ENCODE results near the gene KCNQ1OT1. TPM values are rescaled to one million over a fixed set of nuclear protein-coding genes. Genes with fewer than 3 reads are reported as not detected.

Gene KCNQ1OT1
- polyA plus RNA-seq, 3 donors = 0.69 to 0.78 (median 0.76) TPM

DNA sequence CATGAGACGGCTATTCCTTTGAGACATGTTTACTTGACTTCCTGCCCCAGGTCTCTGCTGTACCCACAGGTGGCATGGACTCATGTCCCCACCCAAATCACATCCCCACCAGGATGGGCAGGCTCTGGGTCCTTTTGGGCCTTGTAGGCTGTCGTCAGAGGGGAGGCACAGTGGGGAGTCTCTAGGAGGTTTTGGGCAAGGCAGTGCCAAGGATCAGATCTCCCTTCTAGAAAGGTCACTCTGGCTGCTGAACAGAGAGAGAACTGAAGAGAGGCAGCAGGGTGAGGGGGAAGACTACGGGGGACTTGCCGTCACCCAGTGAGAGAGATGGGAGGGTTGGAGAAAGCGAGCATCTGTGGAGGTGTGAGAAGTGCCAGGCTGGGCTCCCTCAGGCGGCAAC, 4.6 kb upstream of the KCNQ1OT1 start:
- DNase-seq (ENCODE audit: low read depth in 3 of 3, low spot score in 2 of 3) = no peak

DNA sequence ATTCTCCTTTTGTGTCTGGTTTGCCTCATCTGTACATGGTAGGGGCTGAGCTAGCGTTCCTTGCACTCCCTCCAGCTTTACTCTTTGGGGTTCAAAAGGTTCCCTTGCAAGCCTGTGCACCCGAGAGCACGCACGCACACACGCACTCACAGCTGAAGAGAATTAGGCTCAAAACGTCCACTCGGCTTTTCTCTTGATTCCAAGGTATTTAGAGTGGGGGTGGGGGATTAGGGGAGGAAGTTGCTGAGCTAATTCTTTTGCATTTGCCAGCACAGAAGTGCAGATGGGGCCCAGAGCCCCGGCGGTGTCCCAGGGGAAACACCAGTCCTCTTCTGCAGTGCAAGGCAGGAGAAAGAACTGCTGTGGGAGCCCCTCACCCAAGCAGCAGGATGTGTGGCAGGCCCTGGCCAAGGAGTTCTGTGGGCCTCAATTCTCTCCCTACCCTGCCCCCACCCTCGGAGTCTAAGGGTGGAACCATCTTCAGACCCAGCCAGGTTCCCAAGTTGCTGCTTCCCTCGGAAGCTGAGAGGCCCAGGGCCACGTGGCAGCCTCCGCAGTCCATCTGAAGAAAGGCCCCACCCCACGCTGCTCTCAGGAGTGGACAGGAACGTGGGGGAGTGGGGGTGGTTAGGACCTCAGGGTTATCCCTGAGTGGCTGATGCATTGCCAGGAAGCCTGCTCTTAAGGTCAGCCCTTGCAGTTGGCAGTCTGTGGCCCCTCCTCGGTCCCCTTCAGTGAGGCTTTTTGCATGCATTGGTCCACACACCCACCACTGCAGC, 3.8 kb upstream of the KCNQ1OT1 start:
- no peak for DNase-seq (ENCODE audit: low read depth in 3 of 3, low spot score in 2 of 3)

DNA sequence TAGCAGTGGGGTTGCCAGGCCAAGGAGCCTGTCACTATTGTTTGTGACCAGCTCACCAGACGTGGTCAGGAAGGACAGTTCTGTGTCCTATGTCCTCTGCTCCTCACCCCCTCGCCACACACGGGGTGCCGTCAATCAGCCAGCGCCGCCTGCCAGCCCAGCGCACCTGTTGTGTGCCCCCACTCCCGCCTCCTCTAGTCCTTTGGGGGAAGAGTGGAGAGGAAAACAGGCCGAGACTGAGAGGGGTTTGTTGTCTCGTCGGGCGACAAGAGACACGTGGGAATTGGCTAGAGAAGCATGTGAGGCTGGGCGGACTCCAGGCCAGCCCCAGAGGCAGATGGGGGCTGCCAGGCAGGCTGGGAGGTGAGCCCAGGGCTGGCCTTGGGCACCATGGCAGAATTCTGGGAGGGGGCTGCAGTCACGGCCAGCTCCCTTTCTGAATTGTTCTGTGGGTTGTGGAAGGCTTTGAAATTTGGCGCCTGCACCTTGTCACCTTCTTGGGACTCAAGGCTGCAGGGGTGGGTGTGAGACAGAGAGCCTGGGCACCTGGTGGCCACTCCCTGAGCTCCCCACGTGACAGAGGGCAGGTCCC, 3.1 kb upstream of the KCNQ1OT1 start:
- DNase-seq (ENCODE audit: low read depth in 3 of 3, low spot score in 2 of 3) = no peak

DNA sequence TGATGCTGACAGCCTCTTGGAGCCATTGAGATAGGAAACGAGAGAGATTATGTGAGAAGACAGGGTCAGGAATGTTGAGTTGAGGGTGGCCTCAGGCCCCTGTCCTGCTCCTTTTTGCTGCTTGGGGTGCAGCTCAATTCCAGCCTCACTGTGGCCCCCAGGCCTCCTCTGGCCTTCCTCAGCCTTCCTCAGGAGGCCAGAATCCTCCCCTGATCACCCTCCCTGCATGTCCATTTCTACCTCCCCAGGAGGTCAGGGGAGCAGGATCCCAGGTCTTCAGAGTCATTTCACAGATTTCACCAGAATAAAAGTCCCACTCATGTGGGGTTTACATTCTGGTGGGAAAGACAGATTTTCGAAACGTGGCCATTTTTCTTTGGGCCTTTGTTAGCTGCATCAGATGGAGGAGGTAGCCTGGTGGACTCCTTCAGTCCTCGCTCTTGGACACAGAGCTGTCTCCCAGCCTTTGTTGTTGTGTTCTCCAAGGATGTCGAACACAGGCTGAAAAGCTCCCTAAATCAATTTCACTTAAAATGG, 2.2 kb upstream of the KCNQ1OT1 start:
- no peak for DNase-seq (ENCODE audit: low read depth in 3 of 3, low spot score in 2 of 3)

DNA sequence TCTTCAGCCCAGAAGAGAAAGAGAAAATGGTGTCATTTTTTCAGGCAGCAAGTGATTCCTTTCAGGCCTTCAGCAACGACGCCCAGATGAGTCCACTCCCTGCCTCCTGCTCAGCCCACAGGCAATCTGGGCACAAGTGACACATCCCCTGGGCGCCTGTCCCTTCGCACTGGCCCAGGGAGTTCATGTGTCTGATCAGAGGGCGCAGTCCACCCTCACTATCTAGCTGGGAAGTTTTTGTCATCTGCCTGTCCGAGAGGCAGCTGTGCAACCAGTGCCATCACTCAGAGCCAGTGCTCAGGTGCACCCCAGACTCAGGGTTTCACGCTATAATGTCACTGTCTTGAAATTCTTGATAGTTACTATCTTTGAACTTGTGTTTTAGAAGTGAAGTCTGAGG, 1.4 kb upstream of the KCNQ1OT1 start:
- no peak for DNase-seq (ENCODE audit: low read depth in 3 of 3, low spot score in 2 of 3)

DNA sequence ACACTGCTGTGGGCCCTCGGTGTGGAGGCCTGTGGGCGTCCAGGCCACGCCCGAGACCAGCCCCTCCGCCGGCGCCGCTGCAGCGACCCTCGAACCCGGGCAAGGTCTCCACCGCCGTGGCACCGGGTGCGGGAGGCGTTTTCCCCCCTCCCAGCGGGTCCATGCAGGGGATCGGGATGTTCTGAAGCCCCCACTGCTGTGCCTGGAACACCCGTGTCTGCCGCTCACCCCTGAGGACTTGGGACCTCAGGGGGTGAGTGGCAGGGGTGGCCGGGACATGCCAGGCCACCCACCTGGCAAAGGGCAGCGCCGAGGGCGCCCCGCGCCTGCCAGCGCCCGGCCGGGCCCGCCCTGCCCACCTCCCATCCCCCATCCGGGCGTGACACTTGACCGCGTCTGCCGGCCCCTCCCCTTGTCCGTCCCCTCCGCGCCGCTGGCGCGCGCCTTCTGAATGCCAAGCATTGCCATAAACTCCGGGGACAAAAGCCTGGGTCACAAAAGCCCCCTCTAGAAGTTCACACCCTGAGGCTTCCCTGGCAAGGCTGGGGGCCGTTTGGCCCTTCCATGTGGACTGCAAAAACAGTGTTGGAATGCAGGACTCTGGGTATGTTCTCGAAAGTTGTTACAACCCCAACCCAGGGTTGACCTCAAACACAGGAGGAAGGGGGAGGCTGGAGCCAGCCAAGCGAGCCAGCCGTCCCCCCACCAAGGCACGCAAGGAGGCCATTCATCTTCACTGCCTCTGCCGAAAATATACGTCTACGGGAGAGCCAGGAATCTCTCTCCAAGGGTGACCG, 819 bp upstream of the KCNQ1OT1 start:
- DNase-seq (ENCODE audit: low read depth in 3 of 3, low spot score in 2 of 3) = no peak

DNA sequence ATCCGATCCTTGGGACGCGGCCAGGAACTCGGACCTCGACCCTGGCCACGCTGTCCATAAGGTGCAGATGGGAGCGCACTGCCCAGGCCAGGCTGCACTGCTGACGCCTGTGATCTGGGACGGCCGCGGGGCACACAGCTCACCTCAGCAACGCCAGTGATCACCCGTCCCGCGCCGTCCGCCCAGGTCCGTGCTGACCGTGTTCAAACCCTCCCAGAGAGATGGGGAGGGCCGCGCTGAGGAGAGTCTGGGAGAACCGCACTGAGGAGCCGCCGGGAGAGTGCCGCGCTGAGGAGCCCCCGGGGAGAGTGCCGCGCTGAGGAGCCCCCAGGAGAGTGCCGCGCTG, 636 bp downstream of the KCNQ1OT1 start:
- DNase-seq (ENCODE audit: low read depth in 3 of 3, low spot score in 2 of 3) = no peak

DNA sequence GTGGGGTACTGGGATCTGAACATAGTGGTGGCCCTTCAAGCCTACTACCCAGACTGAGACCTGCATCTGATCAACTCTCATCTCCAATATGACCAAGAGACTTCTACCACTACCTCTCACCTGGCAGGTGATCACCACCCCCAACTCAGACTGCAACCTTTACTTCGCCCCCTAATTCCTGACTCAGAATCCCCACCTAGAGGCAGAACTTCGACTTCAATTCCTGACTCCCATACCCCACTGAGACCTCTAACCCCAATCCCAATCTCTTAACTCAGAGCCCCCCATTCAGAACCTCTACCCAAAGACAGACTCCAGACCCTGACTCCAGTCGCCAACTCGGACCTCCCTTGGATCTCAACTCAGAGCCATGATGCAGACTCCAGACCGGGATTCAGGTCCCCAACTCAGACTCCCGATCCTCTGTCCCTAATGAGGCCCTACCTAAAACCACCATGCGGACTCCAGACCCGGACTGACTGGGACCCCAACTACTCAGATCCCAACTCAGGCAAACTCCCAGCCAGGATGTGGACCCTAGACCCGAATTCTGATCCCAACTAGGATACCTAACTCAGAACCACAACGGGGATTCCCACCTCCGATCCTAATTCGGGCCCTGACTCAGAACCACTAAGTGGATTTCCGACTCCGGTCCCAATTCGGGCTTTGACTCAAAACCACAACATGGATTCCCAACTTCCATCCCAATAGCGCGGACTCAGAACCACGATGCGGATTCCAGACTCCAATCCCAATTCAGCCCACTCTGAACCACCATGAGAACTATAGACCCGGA, 1.2 kb downstream of the KCNQ1OT1 start:
- DNase-seq (ENCODE audit: low read depth in 3 of 3, low spot score in 2 of 3) = no peak

DNA sequence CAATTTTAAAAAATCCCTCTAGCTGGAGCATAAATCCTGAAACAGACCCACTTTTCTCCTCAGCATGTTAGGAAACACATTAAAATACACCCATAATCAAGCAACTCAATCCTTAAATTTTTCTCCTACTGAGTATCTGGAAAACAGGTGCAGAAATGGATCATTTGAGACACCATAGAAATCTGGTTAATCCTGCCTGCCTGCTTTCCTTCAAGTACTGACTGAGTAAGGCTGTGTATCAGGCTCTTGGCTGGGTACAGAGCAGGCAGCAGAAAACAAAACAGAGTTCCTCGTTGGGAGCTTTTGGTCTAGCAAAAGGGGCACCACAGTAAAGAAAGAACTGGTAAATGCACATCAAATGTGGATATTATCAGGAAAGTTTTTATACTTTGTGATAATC, 1.9 kb downstream of the KCNQ1OT1 start:
- DNase-seq (ENCODE audit: low read depth in 3 of 3, low spot score in 2 of 3) = no peak

DNA sequence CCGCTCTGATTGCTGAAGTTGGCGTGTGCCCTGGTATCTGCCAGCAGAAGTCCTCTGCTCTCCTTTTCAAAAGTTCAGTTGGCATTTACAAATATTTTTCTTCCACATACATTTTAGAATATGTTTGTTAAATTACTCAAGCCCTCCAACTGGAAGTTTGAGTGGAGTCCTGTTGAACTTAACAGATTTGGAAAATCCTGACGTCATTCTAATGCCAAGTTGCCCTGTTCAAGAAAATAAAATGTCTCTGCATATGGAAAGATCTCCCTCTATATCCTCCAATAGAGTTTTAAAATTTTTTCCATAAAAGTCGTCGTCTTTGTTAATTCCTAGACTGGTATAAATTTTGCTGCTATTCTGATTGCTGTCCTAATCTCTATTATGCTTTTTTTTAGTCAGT, 3.3 kb downstream of the KCNQ1OT1 start:
- no peak for DNase-seq (ENCODE audit: low read depth in 3 of 3, low spot score in 2 of 3)

DNA sequence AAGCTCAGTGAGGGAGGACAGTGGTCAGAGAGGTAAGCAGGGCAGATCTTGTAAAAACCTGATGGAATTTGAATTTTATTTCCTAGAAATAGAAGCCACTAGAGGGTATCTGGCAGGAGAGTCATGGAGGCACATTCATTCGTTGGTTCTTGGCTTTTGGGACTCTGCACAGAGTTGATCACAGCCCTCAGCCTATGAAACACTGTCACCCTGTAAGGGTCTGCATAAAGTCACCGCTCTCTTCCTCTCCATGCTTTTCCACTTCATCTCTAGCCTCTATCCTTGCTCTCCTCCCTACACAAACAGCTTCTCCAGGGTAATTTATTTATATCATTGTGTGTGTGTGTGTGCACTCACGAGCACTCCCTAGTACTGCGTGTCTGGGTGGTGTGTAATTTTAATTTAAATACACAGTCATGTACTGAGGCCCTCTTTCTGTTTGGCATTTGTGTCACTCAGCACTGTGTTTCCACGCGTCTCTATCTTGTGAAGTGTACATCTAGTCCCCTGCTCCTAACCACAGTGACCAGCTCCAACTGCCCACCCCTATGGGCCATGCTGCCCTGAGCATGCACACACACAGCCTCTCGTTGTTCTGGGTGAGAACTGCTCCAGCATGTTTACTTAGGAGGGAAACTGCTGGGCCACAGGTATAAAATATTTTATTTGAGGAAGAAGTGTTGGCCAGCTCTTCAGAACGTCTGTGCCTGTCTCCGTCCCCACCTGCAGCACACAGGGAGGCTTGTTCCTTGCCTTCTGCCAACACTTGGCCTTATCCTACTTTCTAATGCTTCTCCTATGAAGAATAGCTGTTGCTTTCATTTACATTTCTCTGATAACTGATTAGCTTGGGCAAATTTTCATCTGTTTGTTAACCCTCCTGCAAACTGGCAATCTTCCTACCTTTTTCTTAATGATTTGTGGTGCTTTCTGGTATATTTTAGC, 4.5 kb downstream of the KCNQ1OT1 start:
- no peak for DNase-seq (ENCODE audit: low read depth in 3 of 3, low spot score in 2 of 3)

DNA sequence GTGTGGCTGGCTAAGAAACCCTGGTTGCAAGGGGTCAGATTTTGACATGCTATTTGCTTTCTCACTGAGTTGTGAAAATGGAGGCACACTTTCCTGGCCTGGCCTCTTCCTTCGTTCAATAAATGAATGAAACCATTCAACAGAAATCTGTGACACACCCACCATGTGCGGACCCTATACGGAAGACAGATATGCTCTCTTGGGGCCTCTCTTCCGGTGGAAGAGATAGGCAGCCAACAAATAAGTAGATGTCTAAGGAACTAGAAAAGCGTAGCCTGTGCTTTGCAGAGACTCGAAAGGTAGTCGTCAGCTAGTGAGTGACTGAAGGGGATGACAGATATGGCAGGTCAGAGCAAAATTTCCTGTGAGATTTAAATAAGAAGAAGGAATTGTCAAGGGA, 5.3 kb downstream of the KCNQ1OT1 start:
- DNase-seq (ENCODE audit: low read depth in 3 of 3, low spot score in 2 of 3) = no peak

DNA sequence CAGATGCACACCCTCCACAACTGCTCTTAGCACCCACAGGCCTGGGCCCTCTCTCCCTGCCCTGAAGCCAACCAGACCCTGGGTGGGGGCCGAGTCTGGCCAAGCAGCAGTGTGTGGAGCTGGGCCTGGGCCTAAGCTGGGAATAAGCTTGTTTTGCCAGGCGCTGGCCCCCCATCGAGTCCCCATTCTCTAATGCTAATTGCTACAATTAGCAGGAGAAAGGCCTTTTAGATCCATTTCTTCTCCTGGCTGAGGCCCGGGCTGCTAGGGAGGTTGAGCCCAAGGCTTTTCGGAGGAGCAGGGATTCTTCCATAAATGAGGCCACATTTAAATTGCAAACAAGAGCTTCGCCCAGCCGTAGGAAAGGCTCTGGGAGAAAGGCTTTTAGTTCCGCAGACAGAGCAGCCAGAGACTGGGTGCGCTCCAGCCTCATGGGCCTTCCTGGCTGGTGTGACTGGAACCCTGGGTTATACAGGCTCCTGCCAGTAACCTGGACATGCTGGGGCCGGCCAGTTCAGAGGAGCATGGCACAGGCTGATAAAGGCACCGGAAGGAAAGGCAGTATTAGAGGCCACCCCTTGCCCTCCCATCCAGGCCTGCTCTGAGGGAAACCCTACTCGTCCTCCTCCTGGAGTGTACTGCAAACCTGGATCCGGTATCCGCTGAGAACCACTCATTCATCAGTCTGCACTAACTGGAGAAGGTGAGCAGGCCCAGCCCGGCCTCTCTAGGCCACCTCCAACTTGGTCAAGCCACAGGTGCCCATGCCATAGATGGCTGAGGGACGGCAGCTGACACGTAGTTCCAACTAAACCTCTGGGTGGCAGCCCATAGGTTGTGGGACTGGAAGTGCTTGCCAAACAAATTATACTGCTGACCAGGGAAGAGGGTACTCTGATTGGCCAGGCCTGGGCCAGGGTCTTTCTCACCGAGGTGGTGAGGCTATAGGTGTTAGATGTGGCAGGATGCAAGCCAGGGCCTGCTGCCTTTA, 6.2 kb downstream of the KCNQ1OT1 start:
- DNase-seq (ENCODE audit: low read depth in 3 of 3, low spot score in 2 of 3) = no peak

DNA sequence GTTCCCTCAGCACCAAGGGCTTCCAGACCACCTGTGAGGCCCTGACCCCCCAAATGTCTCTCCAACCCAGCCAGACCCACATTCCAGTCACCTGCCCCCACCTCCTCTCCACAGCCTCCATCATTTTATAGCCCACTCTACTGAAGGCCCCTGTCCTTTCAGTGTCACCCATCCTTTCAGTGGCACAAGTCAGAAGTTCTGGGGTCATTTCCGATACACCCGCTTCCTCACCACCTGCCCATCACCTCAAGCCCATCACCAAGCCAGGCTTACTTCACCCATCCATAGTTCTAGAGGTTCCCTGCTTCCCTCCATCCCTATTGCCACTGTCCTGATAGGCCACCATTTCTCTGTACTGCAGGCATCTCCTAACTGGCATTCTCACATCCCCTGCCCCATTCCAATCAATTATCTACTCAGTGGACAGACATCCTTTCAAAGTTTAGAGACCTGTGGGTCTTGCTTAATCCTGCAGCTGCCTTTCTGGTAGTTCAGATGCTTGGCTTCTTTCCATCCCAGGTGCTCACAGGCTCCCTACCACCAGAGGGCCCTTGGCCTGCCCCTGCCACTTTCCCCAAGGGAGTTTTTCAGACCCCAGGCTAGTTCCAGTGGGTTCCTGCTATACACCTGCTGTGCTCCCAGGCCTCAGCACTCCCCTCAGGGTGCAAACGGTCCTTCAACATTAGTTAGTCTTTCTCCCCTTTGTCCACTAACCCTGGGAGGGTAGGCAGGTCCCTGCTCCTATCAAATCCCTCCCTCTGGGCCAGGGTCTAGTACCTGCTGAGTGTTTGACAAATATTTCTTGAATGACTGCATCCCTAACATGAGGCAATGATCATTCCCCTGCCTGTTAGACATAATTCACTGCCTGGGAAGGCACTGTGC, 7.6 kb downstream of the KCNQ1OT1 start:
- DNase-seq (ENCODE audit: low read depth in 3 of 3, low spot score in 2 of 3) = no peak

DNA sequence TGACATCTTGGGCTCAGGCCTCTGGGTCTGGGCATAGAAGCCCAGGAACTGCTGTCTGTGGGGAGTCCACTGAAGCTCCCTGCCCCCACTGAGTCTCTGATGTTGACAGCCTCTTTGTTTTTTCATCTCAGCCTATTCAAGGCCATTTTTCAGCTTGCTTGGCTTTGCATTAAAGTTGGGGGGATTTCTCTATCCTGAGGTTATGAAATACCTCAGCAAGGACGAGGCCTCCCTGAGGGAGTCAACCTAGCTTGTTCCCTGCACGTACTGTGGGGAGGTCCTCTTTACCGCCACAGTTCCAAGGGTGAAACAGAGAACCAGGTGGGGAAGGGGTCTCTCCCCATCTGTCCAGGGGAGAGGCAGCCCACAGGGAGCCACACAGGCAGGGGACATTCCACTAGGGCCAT, 8.4 kb downstream of the KCNQ1OT1 start:
- no peak for DNase-seq (ENCODE audit: low read depth in 3 of 3, low spot score in 2 of 3)

DNA sequence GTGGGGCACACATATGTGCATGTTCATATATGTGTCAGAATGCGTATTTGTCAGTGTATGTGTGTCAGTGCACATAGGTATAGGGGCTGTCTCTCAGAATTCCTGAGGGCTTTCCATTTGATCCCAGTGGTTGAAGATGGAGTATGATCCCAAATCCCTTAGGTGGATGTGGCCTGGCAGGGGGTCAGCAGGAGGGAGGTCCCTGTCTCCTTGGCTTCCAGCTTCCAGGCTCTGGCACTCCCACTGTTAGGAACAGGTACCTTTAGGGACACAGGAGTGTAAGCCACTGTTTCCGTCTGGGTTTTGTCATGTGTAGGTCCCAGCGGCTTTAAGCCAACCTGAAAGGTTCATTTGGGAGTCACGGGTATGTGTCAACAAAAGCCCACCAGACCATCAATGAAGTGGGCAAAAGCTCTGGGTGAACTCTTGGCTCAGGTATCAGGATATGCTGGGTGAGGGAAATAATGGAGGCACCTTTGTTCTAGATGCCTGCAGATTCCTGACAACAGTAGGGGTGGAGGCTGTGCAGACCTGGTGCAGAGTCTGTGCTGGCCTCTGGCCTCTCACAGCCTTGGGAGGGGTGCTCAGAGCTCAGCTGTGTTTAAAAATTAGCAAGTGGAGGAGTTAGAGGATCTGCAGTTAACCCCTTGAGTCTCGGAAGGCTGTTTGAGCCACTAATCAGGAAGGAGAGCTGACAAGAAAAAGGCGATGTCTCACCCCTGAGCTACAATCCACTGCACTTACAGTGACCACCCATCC, 9.0 kb downstream of the KCNQ1OT1 start:
- no peak for DNase-seq (ENCODE audit: low read depth in 3 of 3, low spot score in 2 of 3)
